HepG2 (cell line): Measurements from ENCODE around the gene HHATL. TPM values are rescaled to one million over a fixed set of nuclear protein-coding genes. Genes with fewer than 3 reads are reported as not detected.

Experiments
- ARNT ChIP-seq: fragments of 450-650 bp; IDR thresholded peaks from 2 replicates; pipeline ENCODE4 v1.6.1; 2017
- CAMTA2 ChIP-seq: sonication (generic); formaldehyde crosslinking; IDR thresholded peaks from 2 replicates; pipeline ENCODE4 v1.4.0; 2020; ENCODE audit warnings: mild to moderate bottlenecking, missing genetic modification reagents, borderline replicate concordance
- CHD4 ChIP-seq: fragments of 200-600 bp; sonication (generic); IDR thresholded peaks from 2 replicates; pipeline ENCODE4 v1.7.0; 2017; ENCODE audit warnings: mild to moderate bottlenecking, low read length, borderline replicate concordance
- ELF3 ChIP-seq: IDR thresholded peaks from 2 replicates; pipeline ENCODE4 v1.6.1; 2016; ENCODE audit warnings: missing genetic modification reagents, missing compliant biosample characterization
- GATAD2A ChIP-seq: IDR thresholded peaks from 2 replicates; pipeline ENCODE4 v1.6.1; 2016
- GTF3A ChIP-seq: sonication (generic); formaldehyde crosslinking; conservative IDR thresholded peaks from 2 replicates; pipeline ENCODE4 v1.4.0; 2020; ENCODE audit warnings: mild to moderate bottlenecking, missing genetic modification reagents
- HDAC1 ChIP-seq: sonication (generic); formaldehyde crosslinking; IDR thresholded peaks from 2 replicates; pipeline ENCODE4 v1.5.1; 2020; ENCODE audit warnings: mild to moderate bottlenecking, missing genetic modification reagents
- KDM5A ChIP-seq: fragments of 200-600 bp; sonication (generic); IDR thresholded peaks from 2 replicates; pipeline ENCODE4 v1.7.0; 2018; ENCODE audit warnings: antibody characterized with exemption, mild to moderate bottlenecking, low read length, borderline replicate concordance
- POGZ ChIP-seq: sonication (generic); formaldehyde crosslinking; IDR thresholded peaks from 2 replicates; pipeline ENCODE4 v1.4.0; 2020; ENCODE audit warnings: mild to moderate bottlenecking, missing genetic modification reagents
- ZNF577 ChIP-seq: sonication (generic); formaldehyde crosslinking; IDR thresholded peaks from 2 replicates; pipeline ENCODE4 v1.4.0; 2020; ENCODE audit warnings: mild to moderate bottlenecking, low read depth, missing genetic modification reagents, borderline replicate concordance
- ZNF629 ChIP-seq: sonication (generic); formaldehyde crosslinking; conservative IDR thresholded peaks from 2 replicates; pipeline ENCODE4 v1.5.0; 2020; ENCODE audit warnings: missing genetic modification reagents
- ZNF644 ChIP-seq: IDR thresholded peaks from 2 replicates; pipeline ENCODE4 v1.6.1; 2016; ENCODE audit warnings: low read depth
- polyA plus RNA-seq, 8 experiments: library from polyadenylated mRNA; depleted of rRNA in 3 of 8; stranded (reverse) in 7 of 8; unstranded in 1 of 8; fragments of >200 nt; fragmentation: Illumina TruSeq in 4 of 8; extraction: Trizol in 4 of 8; gene quantifications; 2 replicates each; pipeline versions ENCODE4 v1.2.1 to v1.2.3, GENCODE V29; 2011 to 2016; ENCODE audit warnings: low read depth in 4 of 8, missing spikeins in 1 of 8, mixed read lengths in 1 of 8; ENCODE audit not compliant: insufficient read depth in 1 of 8
- total RNA-seq, 5 experiments: library from RNA; depleted of rRNA; stranded (reverse); fragments of >200 nt; fragmentation: Illumina TruSeq; extraction: Trizol; gene quantifications; 2 replicates each; pipeline ENCODE4 v1.2.3, GENCODE V29; 2016; ENCODE audit warnings: low read depth in 1 of 5
- TF ChIP-seq, protein P1 (sequence below): fragments of 450-650 bp; IDR thresholded peaks from 2 replicates; pipeline ENCODE4 v1.6.1; 2016
- TF ChIP-seq, protein P2 (sequence below): sonication (generic); formaldehyde crosslinking; IDR thresholded peaks from 2 replicates; pipeline ENCODE4 v1.4.0; 2020; ENCODE audit warnings: missing genetic modification reagents
- TF ChIP-seq, protein P3 (sequence below): IDR thresholded peaks from 2 replicates; pipeline ENCODE4 v1.6.1; 2016; ENCODE audit warnings: low read depth, borderline replicate concordance
- TF ChIP-seq, protein P4 (sequence below): sonication (generic); IDR thresholded peaks from 2 replicates; pipeline ENCODE4 v1.6.1; 2016; ENCODE audit warnings: low read depth, borderline replicate concordance
- TF ChIP-seq, protein P5 (sequence below): IDR thresholded peaks from 2 replicates; pipeline ENCODE4 v1.6.1; 2012; ENCODE audit warnings: low read length, improper control_type of control experiment
- TF ChIP-seq, protein P6 (sequence below): sonication (generic); formaldehyde crosslinking; IDR thresholded peaks from 2 replicates; pipeline ENCODE4 v1.8.1; 2023; ENCODE audit warnings: mild to moderate bottlenecking, missing genetic modification reagents, borderline replicate concordance
- TF ChIP-seq, protein P7 (sequence below): sonication (generic); formaldehyde crosslinking; IDR thresholded peaks from 2 replicates; pipeline ENCODE4 v1.4.0; 2020; ENCODE audit warnings: mild to moderate bottlenecking, missing genetic modification reagents

The HHATL gene
- total and polyA plus RNA-seq, 2 of the 13 experiments (the other 11 are each of a cell fraction or from before 2014, with no cell fraction given), result 0.26 TPM; not detected in 1

DNA sequence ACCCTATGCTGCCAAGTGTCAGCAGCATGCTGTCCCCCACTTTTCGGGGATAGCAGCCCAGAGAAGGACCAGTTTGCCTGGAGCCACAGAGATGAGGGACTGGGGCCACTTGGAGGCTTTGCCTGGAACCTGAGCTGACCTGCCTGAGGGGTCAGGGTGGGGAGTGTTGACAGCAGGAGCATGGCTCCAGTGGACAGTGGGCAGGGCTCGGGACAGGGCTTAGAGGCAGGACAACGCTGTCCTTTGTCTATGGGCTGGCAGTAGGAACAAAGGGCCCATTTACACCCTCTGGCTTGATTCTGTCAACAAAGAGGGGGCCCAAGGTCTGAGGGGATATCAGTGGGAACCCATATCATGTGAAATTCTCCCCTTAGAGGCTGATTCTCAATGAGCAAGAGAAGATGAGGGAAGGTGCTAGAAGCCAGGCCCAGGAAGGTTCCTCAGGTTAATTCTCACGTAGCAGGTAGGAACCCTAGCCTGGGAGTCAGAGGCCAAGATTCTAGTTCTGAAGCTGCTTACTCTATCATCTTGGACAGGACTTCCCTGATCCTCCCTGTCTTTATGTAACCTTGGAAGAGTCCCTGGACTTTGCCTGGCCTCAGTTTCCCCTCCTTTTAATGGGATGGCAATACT is 29.7 kb upstream of the HHATL start (continued):
- peak; percentile 71 for TF ChIP-seq POGZ (CRISPR knock-in tag)
- TF ChIP-seq, protein P1, sequence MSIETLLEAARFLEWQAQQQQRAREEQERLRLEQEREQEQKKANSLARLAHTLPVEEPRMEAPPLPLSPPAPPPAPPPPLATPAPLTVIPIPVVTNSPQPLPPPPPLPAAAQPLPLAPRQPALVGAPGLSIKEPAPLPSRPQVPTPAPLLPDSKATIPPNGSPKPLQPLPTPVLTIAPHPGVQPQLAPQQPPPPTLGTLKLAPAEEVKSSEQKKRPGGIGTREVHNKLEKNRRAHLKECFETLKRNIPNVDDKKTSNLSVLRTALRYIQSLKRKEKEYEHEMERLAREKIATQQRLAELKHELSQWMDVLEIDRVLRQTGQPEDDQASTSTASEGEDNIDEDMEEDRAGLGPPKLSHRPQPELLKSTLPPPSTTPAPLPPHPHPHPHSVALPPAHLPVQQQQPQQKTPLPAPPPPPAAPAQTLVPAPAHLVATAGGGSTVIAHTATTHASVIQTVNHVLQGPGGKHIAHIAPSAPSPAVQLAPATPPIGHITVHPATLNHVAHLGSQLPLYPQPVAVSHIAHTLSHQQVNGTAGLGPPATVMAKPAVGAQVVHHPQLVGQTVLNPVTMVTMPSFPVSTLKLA, result peak; percentile 60
- TF ChIP-seq, protein P2, sequence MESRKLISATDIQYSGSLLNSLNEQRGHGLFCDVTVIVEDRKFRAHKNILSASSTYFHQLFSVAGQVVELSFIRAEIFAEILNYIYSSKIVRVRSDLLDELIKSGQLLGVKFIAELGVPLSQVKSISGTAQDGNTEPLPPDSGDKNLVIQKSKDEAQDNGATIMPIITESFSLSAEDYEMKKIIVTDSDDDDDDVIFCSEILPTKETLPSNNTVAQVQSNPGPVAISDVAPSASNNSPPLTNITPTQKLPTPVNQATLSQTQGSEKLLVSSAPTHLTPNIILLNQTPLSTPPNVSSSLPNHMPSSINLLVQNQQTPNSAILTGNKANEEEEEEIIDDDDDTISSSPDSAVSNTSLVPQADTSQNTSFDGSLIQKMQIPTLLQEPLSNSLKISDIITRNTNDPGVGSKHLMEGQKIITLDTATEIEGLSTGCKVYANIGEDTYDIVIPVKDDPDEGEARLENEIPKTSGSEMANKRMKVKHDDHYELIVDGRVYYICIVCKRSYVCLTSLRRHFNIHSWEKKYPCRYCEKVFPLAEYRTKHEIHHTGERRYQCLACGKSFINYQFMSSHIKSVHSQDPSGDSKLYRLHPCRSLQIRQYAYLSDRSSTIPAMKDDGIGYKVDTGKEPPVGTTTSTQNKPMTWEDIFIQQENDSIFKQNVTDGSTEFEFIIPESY (CRISPR knock-in tag), result peak; percentile 22; the same call in 1 of the 2 replicates
- TF ChIP-seq GATAD2A (CRISPR knock-in tag), result peak; percentile 83
- TF ChIP-seq ZNF644 (CRISPR knock-in tag), result peak; percentile 93
- TF ChIP-seq KDM5A, result no peak
- TF ChIP-seq, protein P3, sequence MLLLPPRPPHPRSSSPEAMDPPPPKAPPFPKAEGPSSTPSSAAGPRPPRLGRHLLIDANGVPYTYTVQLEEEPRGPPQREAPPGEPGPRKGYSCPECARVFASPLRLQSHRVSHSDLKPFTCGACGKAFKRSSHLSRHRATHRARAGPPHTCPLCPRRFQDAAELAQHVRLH (CRISPR knock-in tag), result peak; percentile 90
- TF ChIP-seq, protein P4, sequence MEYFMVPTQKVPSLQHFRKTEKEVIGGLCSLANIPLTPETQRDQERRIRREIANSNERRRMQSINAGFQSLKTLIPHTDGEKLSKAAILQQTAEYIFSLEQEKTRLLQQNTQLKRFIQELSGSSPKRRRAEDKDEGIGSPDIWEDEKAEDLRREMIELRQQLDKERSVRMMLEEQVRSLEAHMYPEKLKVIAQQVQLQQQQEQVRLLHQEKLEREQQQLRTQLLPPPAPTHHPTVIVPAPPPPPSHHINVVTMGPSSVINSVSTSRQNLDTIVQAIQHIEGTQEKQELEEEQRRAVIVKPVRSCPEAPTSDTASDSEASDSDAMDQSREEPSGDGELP, result peak; percentile 50; the same call in 1 of the 2 replicates
- TF ChIP-seq HDAC1 (CRISPR knock-in tag), result no peak
- TF ChIP-seq GTF3A (CRISPR knock-in tag), result no peak
- TF ChIP-seq ELF3 (CRISPR knock-in tag), result peak; percentile 60; the same call in 1 of the 2 replicates
- TF ChIP-seq ZNF629 (CRISPR knock-in tag), result peak; percentile 69
- TF ChIP-seq, protein P5, sequence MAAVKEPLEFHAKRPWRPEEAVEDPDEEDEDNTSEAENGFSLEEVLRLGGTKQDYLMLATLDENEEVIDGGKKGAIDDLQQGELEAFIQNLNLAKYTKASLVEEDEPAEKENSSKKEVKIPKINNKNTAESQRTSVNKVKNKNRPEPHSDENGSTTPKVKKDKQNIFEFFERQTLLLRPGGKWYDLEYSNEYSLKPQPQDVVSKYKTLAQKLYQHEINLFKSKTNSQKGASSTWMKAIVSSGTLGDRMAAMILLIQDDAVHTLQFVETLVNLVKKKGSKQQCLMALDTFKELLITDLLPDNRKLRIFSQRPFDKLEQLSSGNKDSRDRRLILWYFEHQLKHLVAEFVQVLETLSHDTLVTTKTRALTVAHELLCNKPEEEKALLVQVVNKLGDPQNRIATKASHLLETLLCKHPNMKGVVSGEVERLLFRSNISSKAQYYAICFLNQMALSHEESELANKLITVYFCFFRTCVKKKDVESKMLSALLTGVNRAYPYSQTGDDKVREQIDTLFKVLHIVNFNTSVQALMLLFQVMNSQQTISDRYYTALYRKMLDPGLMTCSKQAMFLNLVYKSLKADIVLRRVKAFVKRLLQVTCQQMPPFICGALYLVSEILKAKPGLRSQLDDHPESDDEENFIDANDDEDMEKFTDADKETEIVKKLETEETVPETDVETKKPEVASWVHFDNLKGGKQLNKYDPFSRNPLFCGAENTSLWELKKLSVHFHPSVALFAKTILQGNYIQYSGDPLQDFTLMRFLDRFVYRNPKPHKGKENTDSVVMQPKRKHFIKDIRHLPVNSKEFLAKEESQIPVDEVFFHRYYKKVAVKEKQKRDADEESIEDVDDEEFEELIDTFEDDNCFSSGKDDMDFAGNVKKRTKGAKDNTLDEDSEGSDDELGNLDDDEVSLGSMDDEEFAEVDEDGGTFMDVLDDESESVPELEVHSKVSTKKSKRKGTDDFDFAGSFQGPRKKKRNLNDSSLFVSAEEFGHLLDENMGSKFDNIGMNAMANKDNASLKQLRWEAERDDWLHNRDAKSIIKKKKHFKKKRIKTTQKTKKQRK, result no peak
- TF ChIP-seq ZNF577, result no peak
- TF ChIP-seq, protein P6, sequence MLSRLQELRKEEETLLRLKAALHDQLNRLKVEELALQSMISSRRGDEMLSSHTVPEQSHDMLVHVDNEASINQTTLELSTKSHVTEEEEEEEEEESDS, result 0 out of 2 replicates have a peak, but pooled peaks have one; percentile 51
- TF ChIP-seq, protein P7, sequence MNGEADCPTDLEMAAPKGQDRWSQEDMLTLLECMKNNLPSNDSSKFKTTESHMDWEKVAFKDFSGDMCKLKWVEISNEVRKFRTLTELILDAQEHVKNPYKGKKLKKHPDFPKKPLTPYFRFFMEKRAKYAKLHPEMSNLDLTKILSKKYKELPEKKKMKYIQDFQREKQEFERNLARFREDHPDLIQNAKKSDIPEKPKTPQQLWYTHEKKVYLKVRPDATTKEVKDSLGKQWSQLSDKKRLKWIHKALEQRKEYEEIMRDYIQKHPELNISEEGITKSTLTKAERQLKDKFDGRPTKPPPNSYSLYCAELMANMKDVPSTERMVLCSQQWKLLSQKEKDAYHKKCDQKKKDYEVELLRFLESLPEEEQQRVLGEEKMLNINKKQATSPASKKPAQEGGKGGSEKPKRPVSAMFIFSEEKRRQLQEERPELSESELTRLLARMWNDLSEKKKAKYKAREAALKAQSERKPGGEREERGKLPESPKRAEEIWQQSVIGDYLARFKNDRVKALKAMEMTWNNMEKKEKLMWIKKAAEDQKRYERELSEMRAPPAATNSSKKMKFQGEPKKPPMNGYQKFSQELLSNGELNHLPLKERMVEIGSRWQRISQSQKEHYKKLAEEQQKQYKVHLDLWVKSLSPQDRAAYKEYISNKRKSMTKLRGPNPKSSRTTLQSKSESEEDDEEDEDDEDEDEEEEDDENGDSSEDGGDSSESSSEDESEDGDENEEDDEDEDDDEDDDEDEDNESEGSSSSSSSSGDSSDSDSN (CRISPR knock-in tag), result no peak
- TF ChIP-seq ARNT, result no peak
- peak; percentile 89; the same call in 1 of the 2 replicates for TF ChIP-seq CHD4
- no peak for TF ChIP-seq CAMTA2
